Measurements from ENCODE around the gene PSMD5. TPM values are rescaled to one million over a fixed set of nuclear protein-coding genes. Genes with fewer than 3 reads are reported as not detected.

PSMD5 gene
- total and polyA plus RNA-seq, 9 of the 15 experiments (the other 6 are each of a cell fraction or from before 2014, with no cell fraction given), result 46.4 to 148 (median 76.3) TPM

- TF ChIP-seq, protein P1, sequence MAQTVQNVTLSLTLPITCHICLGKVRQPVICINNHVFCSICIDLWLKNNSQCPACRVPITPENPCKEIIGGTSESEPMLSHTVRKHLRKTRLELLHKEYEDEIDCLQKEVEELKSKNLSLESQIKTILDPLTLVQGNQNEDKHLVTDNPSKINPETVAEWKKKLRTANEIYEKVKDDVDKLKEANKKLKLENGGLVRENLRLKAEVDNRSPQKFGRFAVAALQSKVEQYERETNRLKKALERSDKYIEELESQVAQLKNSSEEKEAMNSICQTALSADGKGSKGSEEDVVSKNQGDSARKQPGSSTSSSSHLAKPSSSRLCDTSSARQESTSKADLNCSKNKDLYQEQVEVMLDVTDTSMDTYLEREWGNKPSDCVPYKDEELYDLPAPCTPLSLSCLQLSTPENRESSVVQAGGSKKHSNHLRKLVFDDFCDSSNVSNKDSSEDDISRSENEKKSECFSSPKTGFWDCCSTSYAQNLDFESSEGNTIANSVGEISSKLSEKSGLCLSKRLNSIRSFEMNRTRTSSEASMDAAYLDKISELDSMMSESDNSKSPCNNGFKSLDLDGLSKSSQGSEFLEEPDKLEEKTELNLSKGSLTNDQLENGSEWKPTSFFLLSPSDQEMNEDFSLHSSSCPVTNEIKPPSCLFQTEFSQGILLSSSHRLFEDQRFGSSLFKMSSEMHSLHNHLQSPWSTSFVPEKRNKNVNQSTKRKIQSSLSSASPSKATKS (CRISPR knock-in tag; IDR thresholded peaks at IDR 0.05), result no peak
- TF ChIP-seq RCOR1 (IDR thresholded peaks at IDR 0.05; ENCODE audit: borderline replicate concordance in 1 of 2, low read depth in 2 of 2, low read length in 2 of 2) (peak in 1 of 2 experiments; percentile 92; a peak in 2 of 4 replicates), ZBTB34 (CRISPR knock-in tag; IDR thresholded peaks at IDR 0.05) (no peak), ZNF384 (IDR thresholded peaks at IDR 0.05; ENCODE audit: low read depth, low read length) (peak; percentile 19; the same call in 1 of the 2 replicates), SMC3 (conservative IDR thresholded peaks at IDR 0.05; ENCODE audit: insufficient read depth, low read depth, low read length) (peak; percentile 9; the same call in 1 of the 2 replicates), MYC (IDR thresholded peaks at IDR 0.05; ENCODE audit: low read depth, low read length) (peak; percentile 88), MYC (CRISPR knock-in tag; IDR thresholded peaks at IDR 0.05; ENCODE audit: borderline replicate concordance, low read depth) (no peak), BHLHE40 (IDR thresholded peaks at IDR 0.05; ENCODE audit: low read length) (peak; percentile 36; the same call in 1 of the 2 replicates)
Observed at GRCh38 chr9:120875954-120876841, 33.5 kb upstream of the PSMD5 start (continued).
